SK-N-MC (cell line): ENCODE data around the gene TRIM41.

Experiments used
- EZH2 ChIP-seq: fragments of 200-600 bp; sonication (generic); IDR thresholded peaks from one replicate; pipeline ENCODE4 v1.6.1; 2017; ENCODE audit warnings: antibody characterized with exemption
- POLR2AphosphoS5 ChIP-seq: IDR thresholded peaks from 2 replicates; pipeline ENCODE4 v1.6.1; 2012; ENCODE audit warnings: mild to moderate bottlenecking, low read depth, low read length, borderline replicate concordance

- TF ChIP-seq POLR2AphosphoS5 (no peak), EZH2 (no peak)
Measured at GRCh38 chr5:181255276-181255675, 32.2 kb downstream of the TRIM41 start.
